Measurements from ENCODE around the gene ATP5F1A.
A peak's percentile ranks its signal among the peaks of the same experiment; 100 is the strongest.
"Not testable (repeated sequence)": the region's sequence is repeated elsewhere in the genome, so short reads cannot be mapped to it uniquely, and the experiment has no call there.

ATP5F1A gene

DNA sequence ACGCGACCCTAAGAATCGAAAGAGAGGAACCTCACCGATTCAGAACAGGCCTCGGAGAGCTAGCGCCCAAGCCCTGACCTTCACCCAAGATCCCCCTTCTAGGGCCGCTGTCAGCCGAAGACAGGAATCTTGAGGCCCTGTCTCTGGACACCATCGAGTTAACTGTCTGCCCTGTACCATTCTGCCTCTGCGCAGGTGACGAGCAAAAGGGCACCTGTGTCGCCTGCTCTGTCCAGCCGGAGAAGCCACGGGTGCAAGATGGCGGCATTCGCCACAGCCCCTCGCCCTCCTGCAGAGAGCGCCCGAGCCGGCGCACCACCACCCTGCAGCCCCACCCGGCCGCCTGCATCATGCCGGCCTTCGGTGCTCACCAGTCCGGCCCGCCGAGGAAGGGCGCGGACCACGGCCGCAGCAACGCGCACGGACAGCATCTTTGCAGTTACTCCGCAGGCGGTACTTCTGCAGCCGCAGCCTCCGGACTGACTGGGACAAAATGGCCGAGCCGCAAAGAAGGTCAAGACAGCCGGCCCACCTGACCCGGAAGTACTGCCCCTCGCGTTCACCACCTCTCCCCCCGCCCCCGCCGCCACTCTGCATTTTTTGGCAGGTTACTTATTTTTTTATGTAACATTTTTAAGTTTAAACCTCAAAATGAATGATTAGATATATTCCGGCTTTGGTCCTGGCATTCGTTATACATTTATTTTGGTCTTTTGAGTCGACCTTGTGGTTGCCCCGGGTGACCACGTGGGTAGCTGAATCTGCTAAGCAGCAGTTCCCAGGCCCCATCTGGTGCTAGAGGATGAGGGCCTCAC is at the start of gene ATP5F1A:
ATP5F1A (minus strand) TSS at position 496 of the 815 bp plus-strand sequence; CDS start at position 431, 65 bp downstream.
- TF ChIP-seq, protein P1, sequence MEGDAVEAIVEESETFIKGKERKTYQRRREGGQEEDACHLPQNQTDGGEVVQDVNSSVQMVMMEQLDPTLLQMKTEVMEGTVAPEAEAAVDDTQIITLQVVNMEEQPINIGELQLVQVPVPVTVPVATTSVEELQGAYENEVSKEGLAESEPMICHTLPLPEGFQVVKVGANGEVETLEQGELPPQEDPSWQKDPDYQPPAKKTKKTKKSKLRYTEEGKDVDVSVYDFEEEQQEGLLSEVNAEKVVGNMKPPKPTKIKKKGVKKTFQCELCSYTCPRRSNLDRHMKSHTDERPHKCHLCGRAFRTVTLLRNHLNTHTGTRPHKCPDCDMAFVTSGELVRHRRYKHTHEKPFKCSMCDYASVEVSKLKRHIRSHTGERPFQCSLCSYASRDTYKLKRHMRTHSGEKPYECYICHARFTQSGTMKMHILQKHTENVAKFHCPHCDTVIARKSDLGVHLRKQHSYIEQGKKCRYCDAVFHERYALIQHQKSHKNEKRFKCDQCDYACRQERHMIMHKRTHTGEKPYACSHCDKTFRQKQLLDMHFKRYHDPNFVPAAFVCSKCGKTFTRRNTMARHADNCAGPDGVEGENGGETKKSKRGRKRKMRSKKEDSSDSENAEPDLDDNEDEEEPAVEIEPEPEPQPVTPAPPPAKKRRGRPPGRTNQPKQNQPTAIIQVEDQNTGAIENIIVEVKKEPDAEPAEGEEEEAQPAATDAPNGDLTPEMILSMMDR (IDR thresholded peaks at IDR 0.05; ENCODE audit: low read depth, low read length), result no peak
- H3K4me3 ChIP-seq (ENCODE audit: low read depth, low read length), result peak within 1 kb of the TSS; percentile 96

DNA sequence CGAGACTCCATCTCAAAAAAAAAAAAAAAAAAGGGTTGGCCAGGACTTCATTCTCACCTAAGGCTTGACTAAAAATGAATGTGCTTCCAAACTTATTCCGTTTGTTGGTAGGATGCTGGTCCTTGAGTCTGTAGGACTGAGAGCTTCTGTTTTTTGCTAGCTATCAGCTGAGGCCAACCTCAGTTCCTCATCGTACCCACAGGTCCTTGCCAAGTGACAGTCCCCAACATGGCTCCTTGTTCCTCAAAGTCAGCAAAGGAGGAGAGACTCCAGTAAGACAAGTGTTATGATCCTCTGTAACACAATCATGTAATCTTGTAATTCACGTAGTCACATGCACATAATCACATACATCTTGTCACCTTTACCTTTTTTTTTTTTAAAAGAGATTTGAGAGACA is 43.1 kb upstream of the ATP5F1A start:
- H3K4me3 ChIP-seq (ENCODE audit: low read depth, low read length), result no peak overlapping the region
- TF ChIP-seq, protein P1 (IDR thresholded peaks at IDR 0.05; ENCODE audit: low read depth, low read length), result no peak

DNA sequence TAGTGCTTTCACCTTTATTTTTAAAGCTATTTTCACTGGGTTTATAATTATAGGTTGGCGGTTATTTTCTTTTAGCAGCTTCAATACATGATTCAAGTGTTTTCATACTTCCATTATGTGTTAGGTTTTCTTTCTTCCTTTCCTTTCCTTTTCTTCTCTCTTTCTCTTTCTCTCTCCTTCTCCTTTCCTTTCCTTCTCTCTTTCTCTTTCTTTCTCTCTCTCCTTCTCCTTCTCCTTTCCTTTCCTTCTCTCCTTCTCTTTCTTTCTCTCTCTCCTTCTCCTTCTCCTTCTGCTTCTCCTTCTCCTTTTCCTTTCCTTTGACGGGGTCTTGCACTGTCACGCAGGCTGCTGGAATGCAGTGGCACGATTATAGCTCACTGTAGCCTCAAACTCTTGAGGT is 42.1 kb upstream of the ATP5F1A start:
- TF ChIP-seq, protein P1 (IDR thresholded peaks at IDR 0.05; ENCODE audit: low read depth, low read length), result no peak
- no peak overlapping the region for H3K4me3 ChIP-seq (ENCODE audit: low read depth, low read length)

DNA sequence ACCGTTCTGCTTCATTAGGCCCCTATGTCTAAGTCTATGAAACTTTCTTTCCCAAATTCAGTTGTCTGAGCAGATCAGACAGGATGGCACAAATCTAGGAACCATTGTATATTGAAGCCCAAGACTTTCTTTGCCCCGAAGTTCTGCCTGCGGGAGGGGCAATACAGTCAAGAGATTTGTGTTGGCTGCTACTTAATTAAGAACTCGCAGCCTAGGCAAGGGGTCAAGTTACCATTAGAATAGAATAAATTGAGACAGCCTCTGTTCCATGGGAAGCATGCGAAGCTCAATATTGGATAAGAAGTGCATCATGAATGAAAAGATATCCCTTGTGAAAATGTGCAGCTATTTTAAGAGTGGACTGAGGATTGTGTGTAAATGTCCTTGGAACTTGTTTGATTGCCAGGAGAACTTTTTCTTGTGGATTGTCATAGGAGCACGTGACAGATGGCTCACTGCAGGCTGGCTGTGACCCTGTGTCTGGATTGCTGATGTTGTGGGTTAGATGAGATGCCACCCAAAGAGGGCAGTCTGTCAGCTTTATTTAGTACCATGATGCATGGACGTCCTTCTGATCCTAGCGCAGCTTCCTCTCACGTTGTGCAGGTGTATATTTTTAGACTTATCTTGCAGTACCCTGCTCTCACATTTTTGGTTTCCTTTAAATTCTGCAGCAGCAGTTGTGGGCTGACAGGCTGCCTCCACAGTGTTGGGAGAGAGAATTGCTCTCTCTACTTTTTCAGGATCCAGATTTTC is 37.0 kb upstream of the ATP5F1A start:
- H3K4me3 ChIP-seq (ENCODE audit: low read depth, low read length), result no peak overlapping the region
- TF ChIP-seq, protein P1 (IDR thresholded peaks at IDR 0.05; ENCODE audit: low read depth, low read length), result no peak

DNA sequence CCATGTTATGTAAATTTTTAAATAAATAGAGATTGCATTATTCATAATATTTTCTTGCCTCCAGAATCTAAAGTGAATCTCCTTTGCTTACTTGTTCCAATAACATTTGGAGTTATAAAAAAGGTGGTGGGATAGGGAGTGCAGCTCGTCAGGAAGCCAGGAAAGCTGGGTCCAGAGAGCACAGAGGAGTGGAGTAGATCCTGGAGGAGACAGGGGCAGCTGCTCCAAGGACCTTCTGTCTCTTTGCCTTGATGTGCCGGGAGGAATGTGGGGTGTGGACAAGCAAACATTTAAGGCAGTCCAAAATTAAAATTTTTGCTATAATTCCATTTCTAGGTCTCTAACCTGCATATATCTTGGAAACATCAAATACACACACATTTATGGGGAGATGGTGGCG is 35.4 kb upstream of the ATP5F1A start:
- TF ChIP-seq, protein P1 (IDR thresholded peaks at IDR 0.05; ENCODE audit: low read depth, low read length), result no peak
- no peak overlapping the region for H3K4me3 ChIP-seq (ENCODE audit: low read depth, low read length)

DNA sequence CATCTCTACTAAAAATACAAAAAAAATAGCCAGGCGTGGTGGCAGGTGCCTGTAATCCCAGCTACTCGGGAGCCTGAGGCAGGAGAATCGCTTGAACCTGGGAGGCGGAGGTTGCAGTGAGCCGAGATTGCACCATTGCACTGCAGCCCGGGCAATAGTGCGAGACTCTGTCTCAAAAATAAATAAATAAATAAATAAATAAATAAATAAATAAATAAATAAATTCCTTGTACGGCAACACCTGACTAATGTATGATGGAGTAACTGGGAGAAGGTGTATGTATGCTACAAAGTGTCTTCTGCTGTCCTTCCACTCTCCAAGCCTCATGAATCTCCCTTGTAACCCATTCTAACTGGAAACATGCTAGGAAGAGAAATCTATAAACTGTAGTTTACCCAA is 32.5 kb upstream of the ATP5F1A start:
- H3K4me3 ChIP-seq (ENCODE audit: low read depth, low read length), result not testable (repeated sequence)

DNA sequence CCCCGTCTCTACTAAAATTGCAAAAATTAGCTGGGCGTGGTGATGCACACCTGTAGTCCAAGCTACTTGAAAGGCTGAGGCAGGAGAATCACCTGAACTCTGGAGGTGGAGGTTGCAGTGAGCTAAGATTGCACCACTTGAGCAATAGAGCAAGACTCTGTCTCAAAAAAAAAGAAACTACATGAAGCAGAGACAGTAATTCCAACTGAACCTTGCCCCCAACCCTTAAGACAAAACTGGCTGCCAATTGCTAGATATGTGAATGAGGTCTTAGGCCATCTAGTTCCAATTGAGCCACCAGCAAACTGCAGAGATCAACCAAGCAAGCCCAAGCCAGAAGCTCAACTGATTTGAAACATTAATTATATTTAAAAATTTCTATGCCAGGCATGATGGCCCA is 32.0 kb upstream of the ATP5F1A start:
- TF ChIP-seq, protein P1 (IDR thresholded peaks at IDR 0.05; ENCODE audit: low read depth, low read length), result no peak
- H3K4me3 ChIP-seq (ENCODE audit: low read depth, low read length), result no peak overlapping the region

DNA sequence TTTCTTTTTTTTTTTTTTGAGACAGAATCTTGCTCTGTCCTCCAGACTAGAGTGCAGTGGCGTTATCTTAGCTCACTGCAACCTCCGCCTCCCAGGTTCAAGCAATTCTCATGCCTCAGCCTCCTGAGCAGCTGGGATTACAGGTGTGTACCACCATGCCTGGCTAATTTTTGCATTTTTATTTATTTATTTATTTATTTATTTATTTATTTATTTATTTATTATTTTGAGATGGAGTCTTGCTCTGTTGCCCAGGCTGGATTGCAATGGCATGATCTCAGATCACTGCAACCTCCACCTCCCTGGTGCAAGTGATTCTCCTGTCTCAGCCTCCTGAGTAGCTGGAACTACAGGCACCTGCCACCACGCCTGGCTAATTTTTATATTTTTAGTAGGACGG is 28.5 kb upstream of the ATP5F1A start:
- not testable (repeated sequence) for H3K4me3 ChIP-seq (ENCODE audit: low read depth, low read length)
